ENCODE measurements around the gene GPC5.
"Not testable (repeated sequence)": the region's sequence is repeated elsewhere in the genome, so short reads cannot be mapped to it uniquely, and the experiment has no call there.

Gene GPC5

DNA sequence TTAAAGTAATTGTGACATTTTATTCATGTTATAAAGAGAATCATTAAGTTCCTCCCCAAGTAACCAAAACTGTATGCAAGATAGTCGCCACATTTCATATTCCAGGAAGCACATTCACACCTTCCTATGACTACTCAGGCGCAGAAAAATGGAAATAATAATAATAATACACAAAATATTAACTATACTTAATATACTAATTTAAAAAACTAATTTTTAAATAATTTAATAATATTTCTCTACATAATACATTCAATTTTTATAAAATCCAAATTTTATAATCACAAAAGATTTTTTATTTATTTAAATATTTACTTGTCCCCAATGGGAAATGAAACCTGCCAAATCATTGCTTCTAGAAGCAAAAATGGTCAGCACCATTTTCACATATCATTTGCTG is 1030.8 kb downstream of the GPC5 start:
- no peak for DNase-seq

DNA sequence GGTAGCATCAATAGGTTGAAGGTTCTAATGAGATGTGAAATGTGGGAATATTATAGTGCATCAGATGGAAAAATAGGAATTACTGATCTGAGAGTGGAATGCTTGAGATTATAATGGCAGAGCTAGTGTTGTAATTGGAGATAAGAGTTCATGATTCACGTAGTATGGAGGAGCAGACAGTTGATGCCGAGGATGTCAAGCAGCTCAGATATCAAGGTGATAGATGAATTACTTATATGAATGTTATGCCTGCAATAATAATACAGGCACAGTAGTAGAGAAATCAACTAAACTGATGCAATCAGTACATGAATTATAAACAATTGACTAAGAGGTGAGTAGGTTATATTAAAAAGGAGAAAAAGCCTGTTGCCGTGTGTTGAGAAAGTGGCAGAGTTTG is 1035.0 kb downstream of the GPC5 start:
- no peak for DNase-seq

DNA sequence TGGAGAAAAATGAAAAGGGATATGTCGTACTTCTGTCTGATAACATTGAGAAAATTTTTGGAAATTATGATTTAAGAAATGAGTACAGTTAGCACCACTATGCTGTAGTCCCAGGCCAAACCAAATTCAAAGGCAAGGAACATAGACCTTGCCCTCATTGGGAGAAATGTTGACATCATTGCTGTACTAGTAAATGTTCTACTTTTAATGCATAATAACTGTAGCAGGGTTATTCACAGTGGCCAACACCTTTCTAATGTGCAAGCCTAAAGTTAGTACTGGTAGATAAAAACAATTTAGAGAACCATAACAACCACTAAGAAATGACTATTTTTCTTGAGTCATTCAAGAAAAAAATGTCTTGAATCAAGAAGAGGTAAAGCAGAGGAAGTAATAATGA is 1035.5 kb downstream of the GPC5 start:
- DNase-seq = no peak

DNA sequence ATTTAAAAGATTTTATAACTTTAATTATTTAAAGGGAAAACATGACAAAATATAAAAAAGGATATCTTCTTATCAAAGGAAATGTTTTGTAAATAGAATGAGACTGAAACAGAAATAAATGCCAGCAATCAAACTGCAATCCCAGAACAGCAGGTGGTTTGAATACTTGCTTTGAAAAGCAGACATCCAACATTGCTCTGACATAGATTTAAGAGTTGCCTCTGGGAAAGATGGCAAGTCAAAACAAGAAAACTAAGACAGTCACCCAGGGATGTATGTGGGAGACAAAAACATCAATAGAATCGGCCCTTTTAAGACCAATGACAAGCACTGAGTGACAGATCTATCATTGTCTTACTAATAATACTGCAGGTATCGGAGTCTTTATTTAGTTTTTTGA is 1038.5 kb downstream of the GPC5 start:
- no peak for DNase-seq

DNA sequence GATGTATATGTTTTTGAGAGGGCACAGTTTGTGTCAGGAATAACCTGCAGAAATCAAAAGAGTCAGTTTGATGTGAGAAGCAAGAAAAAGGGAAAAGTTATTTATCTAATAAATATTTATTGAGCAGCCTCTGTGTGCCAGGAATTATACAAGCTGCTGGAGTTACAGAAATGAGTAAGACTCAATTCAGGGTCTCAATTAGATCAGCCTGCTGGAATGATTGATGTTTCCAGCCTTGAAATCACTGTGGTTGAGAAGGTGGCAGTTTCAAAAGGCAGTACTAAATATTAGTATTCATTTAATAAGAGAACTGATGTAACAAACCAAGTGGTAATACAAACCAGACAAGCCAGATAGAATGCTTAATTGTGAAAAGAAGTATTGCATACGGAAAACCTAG is 1045.8 kb downstream of the GPC5 start:
- no peak for DNase-seq

DNA sequence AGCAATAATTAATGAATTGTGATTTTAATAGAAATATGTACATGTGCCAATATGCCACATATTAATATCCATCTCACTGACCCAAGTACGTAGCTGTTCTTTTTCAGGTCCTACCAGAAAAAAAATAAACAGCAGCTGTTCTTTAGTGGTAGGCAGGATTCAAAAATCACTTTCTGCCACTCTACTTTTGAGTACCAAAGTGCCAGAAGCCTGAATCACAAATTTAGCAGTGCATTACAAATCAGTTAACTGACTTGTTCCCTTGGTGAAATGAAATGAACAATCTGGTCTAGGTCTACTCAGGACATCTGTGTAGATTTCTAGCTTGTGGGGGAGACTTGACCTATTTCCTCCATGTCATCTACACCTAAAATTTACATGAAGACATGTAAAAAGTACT is 1052.6 kb downstream of the GPC5 start:
- DNase-seq = no peak

DNA sequence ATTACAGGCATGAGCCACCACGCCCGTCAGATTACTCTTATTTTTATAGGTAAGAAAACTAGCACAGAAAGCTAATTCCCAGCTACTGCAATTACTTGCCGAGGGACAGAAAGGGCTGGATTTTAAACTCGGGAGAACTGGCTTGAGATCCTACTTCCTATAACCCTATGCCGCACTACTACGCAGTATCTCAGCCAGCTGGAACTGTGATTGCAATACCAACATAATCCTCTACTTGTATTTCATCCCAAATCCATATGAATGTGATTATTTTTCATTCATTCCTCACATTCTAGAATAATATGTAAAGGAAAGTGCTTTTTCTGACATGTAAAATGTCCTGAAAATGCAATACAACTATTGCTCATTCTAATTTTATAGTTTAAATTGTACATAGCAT is 1054.4 kb downstream of the GPC5 start:
- no peak for DNase-seq

DNA sequence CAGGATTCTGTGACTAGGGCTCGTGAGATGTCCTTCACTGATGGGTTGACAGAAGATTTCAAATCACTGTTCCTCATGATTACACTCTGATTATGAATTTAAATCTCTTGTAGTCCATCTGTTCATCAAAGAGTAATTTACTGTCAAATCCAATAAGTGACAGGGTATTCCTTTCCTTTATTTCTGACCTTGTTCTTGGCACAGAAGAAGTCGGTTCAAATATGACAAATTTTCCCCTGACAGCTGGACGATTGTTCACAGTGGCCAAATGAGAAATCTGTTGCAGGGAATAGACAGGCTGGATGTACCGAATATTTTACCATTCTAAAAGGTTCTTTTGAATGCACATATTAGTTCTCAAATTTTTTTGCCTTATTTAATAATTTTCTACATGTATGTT is 1060.9 kb downstream of the GPC5 start:
- DNase-seq = no peak

DNA sequence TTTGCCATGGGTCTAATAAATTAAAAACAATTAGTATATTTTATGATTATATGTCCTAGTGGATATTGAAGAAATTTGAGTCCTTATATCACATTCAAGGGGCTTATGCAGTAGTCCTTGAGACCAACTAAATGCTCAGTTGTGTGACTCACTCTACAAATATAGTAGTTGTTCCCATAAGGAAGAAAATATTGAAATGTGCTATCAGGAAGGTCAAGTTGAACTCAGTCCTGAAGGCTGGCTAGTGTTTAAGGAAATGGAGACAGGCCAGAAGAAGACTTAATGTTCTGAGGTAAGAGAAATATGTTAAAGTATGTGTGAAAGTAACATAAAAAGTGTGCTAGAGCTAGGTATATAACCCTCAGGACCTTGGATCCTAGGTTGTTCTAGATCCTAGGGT is 1062.1 kb downstream of the GPC5 start:
- DNase-seq = peak; percentile 29

DNA sequence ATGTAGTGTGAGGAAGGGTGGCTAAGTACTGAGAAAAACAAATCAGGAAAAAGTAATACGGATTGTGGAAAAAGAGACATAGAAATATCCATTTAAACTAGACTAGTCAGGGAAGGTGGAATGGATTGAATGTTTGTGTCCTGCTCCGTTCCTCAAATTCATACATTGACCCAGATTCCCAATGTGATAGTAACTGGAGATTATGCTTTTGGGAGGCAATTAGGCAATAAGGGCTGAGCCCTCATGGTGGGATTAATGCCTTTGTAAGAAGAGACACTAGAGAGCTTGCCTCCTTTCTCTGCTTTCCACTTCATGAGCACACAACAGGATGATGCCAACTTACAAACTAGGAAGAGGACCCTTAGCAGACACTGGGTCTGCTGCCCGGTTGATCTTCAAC is 1063.0 kb downstream of the GPC5 start:
- peak; percentile 66 for DNase-seq

DNA sequence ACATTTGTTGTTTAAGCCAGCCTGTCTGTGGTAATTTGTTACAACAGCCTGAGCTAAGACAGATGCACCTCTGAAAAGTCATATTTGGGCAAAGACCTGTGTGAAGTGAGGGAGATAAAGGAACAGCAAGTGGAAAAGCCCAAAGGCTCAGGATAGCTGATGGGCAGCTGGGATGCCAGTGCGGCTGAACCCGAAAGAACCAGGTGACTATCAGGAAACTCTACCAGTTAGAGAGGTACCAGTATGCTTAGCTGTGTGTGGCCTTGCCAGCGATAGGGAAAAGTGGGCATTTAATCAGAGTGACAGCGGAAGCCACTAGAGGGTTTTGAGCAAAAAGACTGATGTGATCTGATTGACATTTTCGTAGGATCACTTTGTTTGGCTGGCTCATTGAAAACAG is 1063.4 kb downstream of the GPC5 start:
- no peak for DNase-seq

DNA sequence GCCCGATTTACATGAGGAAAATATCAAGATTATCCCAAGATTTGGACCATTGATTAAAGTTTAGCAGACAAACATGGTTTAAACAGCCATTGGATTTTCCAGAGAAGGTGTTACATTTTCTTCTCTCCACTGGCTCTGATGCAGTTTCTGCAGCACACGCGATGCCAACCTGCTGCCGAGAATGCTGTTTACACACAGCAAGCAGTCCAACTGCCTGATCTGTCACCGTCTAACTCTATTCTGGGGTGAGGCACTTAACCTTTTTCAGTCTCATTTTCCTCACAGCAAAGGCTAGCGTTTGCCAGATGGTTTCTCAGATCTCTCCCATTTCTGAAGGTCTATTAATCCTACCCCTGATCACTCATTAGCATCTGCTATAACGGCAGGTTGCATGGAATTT is 1064.7 kb downstream of the GPC5 start:
- peak; percentile 90 for DNase-seq

DNA sequence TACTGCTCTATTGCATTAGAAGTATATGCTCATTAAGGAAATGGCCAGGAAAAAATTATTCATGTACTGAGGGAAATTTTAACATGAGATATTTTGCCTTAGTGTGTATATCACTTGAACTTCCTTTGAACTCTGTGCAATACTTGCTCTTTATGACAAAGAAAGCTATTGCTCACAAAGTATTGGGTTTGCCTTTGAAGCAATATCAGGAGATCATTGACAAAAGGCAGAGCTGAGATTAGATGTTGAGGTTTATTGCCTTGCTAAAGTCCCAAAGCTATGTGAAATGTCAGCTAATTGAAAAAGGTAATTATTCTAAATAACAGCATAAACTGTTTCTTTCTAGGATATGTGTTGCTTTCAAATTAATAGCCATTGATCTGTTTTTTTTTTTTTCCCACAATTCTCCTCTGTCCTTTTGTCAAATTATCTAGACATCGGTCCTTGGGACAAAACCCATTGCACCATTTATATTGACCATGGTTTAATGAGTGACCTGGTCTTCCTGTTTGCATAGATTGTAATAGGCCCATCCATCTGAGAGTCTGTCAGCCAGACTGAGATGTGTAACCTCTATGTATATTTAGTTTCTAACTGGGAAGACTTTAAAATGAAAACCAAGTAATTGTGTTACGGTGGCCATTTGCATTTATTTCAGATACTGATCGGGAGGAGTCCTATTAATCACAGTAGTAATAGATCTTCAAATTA is 1075.5 kb downstream of the GPC5 start:
- DNase-seq = no peak

DNA sequence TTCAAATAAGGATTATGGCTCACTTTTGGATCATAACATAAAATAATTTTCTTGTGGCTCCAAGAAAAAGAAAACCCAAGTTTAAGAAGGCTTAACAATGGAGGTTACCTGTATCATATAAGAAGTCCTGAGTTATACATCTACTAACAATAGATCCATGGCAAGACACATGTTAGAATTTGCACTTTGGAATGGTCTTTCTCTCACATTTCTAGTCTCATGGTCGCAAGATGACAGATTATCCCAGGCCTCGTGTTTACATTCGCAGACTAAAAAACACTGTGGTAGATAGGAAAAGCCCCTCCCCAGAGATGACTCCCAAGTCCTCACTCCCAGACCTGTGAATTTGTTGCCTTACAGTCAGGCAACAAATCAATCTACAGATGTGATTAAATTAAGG is 1082.0 kb downstream of the GPC5 start:
- no peak for DNase-seq

DNA sequence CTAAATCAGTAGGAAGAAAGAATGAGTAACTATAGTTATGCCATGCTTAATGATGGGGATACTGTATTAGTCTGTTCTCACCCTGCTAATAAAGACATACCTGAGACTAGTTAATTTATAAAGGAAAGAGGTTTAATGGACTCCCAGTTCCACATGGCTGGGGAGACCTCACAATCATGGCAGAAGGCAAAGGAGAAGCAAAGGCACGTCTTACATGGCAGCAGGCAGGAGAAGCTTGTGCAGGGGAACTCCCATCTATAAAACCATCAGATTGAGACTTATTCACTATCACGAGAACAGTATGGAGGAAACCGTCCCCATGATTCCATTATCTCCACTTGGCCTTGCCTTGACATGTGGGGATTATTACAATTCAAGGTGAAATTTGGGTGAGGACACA is 1084.4 kb downstream of the GPC5 start:
- not testable (repeated sequence) for DNase-seq

DNA sequence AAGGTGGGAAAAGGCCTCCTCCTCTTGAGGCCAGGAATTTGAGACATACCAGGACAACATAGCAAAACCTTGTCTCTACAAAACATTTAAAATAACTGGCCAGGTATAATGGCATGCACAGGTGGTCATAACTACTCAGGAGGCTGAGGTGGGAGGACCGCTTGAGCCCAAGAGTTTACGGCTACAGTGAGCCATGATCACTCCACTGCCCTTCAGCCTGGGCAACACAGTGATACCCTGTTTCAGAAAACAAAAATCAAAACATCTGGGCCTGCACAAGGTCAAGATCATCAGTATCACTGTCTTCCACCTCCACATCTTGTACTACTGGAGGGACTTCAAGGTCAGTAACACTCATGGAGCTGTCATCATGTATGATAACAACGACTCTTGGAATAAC is 1085.5 kb downstream of the GPC5 start:
- DNase-seq = no peak

DNA sequence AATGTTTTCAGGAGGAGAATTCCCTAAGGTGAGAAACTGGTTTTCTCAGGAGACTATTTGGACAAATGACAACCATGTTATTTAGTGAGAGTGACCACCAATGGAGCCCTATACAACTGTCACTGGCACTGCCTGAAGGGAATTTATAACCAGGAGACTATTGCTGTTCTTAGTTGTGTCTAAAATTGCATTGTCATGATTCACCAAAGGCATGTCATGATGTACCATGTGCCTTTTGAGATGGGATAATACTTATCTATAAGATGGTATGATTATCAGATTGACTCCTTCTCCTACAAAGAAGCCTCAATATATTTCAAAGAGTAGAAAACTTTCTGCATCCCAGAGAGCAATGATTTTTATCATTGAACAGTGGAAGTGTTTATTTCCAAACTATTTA is 1088.8 kb downstream of the GPC5 start:
- DNase-seq = no peak

DNA sequence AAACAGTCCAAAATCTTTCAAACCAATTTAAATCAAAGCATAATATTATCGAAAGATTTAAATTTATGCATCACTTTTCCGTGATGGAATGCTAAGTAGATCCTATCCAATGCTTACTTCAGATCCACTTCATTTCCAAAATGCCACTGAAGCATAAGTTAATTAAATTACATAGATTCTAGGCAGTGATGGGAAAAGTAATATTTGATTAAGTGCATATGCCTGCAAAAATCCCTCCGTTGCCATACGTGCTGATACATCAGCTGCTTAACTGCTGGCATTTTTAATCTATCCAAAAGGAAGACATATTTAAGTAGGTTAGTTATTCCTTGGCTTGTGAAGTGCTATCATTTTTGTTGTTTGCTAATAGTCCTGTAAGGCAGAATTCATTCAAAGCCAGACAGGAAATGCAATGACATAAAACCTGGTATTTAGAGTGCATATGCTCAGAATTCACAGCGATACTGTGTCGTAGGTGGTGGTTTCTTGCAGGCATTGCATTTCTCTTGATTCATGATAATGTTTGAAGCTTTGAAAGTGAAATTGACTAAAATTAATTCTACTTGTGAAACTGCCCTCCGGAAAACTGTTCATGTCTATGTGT is 1089.9 kb downstream of the GPC5 start:
- no peak for DNase-seq

DNA sequence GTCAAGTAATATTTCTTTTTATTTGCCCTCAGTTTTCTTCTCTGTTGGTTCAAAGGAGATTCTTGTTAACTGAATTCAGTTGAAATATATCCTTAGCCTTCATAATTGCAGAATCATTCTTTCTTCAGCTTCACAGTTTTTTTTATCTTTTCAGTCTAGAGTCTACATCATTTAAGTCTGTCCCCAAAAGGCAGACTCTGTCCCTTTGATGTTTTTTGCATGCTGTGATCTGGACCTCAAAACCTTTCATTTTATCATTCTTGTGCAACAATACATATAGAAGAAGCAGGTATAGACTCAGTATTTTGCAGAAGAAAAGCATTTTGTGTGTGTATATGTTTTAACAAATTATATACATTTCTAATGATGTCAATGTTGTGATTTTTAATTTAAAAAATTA is 1093.4 kb downstream of the GPC5 start:
- DNase-seq = no peak

DNA sequence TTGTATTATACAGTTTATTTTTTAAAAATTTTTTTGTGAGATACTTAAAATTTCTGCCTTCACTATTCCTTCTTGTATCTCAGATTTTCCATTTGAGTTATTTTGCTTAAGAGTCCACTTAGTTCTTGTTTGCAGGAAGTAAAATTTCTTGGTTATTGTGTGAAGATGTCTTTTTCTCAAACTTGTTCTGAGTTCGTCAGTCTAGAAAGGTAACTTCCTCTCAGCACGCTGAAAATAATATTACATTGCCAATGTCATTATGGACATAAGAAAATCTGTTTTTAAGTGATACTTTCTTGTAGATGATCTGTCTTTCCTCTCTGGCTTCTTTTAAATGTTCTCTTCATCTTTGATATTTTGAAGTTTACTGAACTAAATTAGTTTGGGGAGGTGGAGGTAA is 1096.5 kb downstream of the GPC5 start:
- no peak for DNase-seq

DNA sequence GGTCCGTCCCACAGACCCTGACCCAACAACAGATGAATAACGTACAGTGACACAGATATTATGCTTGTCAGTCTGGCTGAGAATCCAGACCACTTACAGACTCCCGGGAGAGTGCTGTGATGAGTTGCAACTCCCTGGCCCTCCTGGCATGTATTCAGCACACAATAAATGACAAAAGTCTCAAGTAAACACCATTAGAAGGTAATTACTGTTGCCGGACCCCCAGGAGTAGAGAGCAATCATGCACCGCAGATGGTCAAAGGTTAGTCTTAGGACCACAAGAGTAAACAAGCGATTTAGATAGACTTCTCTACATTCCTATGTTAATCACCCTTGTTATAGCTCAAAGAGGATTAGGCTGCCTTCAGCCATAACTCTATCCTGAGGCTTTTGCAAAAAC is 1101.8 kb downstream of the GPC5 start:
- no peak for DNase-seq

DNA sequence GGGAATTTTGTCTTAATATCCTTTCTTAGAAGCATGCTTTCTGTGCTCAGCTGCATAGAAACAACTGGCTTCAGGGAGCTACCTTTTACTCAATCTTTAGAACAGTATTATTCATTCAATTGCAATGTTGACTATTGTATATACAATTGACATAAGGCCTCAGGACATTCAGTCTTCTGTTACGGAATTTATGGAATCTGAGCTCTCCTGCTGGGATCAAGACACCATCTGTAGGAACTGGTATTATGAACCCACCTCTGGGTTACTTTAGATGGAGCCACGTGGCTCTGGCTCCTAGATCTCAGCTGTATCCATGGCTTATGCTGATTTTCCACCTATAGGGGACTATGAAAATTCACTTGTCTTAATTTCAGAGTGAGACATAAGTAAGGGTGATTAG is 1112.0 kb downstream of the GPC5 start:
- DNase-seq = no peak

DNA sequence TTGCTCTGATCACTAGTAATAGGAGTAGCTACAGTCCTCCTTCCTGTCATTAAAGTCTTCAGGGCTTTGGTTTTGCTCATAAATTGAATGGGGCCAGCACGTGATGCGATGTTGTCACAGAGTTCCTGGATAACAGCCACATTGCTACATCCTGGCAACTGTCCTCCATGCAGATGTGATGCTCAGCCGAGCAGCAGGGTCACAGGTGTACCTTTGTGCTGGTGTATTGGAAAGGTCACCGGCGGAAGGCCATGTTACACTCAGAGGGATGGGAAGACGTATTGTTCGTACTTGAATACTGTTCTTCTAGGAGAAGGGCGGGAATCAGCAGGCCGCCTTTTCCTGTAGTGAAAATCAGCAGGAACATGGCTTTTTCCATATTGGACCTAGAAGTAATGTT is 1114.4 kb downstream of the GPC5 start:
- peak; percentile 51 for DNase-seq

DNA sequence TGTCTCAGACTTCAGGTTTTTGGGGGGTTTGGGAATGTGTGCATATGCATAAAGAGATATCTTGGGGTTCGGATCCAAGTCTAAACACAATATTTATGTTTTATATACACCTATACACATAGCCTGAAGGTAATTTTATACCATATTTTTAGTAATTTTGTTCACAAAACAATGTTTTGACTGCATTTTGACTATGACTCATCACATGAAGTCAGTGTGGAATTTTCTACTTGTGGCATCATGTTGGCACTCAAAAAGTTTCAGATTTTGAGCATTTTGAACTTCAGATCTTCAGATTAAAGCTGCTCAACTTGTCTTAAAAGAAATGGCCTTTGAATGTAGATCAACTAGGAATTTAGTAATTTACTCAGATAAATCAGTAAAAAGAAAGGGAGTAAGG is 1115.3 kb downstream of the GPC5 start:
- DNase-seq = no peak

DNA sequence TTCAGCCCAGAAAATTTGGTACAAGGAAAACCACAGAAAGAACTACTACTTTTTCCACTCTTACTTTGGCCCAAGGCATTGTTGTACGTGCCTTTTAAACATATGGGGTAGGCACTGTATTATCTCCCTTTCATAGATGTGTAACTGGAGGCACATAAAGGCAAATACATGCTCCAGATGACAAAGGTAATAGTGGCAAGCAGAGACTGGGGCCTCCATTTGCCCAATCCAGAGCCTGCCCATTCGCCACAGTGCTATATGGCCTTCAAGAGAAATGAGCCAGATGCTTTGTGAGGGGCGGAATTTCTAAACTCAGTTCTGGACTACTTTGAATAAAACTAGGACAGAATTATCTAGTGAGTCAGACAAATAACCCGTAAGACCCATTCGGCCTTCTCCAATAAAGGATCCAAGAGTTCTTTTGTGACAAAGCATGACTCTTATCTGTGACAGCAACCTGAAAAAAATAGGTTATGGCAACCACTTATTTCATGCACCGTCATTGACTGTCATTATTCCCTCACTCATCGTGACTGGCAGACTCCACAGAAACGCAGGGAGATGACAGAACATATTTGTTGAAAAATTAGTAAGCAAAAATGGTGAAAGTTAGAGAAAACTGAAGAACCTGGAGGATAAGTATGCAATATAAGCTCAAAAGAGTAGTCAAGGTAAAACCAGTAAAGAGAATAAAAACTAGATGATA is 1116.2 kb downstream of the GPC5 start:
- no peak for DNase-seq
